HPDE6-E6E7 (cell line): ENCODE data around the gene MEF2C.

Experiments
- DNase-seq: peaks from one replicate; pipeline ENCODE4 v3.0.0; 2011; ENCODE audit warnings: missing footprints; ENCODE audit errors: extremely low spot score

MEF2C gene

GRCh38 chr5:88675168-88675707 is 207.7 kb downstream of the MEF2C start:
- DNase-seq = no peak

- DNase-seq = no peak
Measured at GRCh38 chr5:88674356-88675167, 208.4 kb downstream of the MEF2C start.

GRCh38 chr5:88673253-88674105 is 209.5 kb downstream of the MEF2C start:
- no peak for DNase-seq

- no peak for DNase-seq
Measured at GRCh38 chr5:88672644-88673252, 210.2 kb downstream of the MEF2C start.

- no peak for DNase-seq
Measured at GRCh38 chr5:88671505-88672499, 211.2 kb downstream of the MEF2C start.

GRCh38 chr5:88671106-88671504 is 211.9 kb downstream of the MEF2C start:
- no peak for DNase-seq

GRCh38 chr5:88670461-88670860 is 212.5 kb downstream of the MEF2C start:
- DNase-seq = no peak

GRCh38 chr5:88669371-88670050 is 213.5 kb downstream of the MEF2C start:
- no peak for DNase-seq

- DNase-seq = no peak
Measured at GRCh38 chr5:88667496-88668201, 215.3 kb downstream of the MEF2C start.
